HCEC 1CT (cell line): ENCODE measurements around the gene GNAQ.

ENCODE experiments used
- DNase-seq: peaks from one replicate; pipeline ENCODE4 v3.0.0-alpha.2; 2017

Gene GNAQ

DNA sequence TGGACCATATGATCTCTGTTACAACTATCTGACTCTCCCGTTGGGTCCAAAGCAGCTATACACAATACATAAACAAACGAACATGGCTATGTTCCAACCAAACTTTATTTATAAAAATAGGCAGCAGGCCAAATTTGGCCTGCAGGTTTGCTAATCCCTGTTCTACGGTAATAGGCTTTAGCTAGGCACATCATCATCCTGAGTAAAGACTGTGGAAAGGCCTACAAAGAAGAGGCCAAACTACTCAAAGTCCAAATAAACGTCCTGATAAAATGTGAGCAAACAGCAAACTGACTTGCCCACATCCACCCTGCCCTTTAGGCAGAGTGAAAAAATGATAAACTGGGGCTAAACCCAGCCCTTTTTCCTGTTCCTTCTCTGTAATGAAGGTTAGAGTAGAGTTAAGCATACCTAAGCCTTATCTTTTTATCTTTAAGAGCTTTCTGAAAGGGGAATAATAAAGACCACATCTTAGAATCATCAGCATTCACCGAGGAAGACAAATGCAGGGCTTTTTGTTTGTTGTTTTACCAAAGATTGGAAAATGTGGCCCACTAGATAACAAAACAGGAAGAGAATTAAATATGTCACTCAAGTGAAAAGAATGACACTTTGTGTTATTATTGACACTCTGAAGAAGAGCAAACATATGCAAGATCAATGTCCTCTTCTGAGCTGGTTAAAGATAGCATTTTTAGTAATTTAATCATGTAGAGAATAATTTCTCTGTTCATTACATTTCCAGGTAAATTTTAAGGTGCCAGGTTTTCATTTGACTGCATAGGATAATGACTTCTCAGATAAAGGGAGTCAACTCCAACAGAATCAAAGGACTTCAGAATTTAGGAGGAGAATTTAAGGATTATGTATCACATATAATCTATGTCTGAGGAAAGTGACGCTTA is 223.5 kb downstream of the GNAQ start:
- no peak for DNase-seq

DNA sequence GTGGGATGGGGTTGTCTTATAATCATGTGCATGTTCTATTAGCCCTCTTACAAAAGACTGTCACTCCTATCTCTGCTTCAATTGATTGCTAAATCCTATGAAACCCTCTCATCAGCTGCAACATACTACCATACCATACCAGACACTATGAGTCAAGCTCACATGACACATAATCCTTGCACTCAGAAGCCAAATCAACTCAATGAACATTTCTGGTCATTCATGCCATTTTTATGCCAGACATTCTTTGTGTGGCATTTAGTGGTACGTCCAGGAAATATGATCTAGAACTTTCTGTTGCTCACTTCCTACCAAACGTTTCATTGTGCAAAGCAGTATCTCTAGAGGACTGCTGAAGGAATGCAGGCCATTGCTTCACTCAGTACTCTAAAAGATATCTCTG is 224.3 kb downstream of the GNAQ start:
- DNase-seq: peak; percentile 93

DNA sequence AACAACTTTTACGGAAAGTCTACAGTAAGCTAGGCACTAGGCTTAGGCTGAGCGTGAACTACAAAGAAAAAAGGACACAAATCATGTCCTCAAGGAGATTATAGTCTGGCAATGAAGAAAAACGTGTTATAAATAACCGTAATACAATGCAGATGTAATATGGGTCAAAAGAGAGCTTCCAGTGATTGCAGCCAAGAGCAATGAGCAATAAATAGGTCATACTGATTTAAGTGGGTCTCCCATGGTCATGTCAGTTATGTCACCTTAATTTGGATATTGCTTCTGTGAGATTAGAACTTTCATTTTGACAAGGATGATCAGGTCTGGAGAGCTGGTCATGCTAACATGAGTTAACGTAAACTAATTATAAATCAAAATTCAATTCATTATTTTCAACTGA is 224.9 kb downstream of the GNAQ start:
- no peak for DNase-seq

DNA sequence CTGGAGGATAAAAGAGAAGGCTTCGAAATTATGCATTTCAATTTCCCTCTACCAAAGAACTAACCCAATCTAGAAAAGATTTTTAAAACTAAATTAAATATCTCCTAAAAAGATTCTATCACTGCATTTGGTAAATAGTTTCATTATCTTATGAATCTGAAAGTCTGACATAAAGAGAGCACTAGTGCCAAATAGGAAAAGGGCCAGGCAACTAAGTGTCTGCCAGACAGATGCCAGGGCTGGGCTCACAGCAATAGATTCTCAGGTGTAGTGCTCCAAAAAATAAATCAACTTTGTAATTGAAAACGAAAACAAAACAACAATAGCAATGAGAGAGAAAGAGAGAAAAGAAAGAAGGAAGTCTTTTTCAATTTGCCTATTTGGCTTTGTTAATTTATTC is 225.8 kb downstream of the GNAQ start:
- no peak for DNase-seq

DNA sequence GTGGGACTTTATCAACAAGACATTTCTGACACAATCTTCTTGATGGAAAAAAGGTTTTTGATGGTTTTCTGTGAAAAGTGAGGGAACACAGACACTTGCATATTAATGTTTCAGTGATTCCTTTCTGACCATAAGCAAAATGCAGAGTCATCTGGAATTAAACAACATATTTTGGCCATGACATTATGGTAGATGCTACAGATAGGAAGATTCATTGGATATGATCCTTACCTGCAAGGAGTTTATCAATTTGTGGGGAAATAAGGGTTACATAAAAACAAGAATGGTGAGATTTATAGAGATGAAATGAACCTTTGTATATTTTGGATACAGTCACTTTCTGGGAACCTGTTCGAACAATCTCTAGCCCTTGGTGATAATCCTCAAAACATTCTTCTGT is 228.2 kb downstream of the GNAQ start:
- DNase-seq: no peak

DNA sequence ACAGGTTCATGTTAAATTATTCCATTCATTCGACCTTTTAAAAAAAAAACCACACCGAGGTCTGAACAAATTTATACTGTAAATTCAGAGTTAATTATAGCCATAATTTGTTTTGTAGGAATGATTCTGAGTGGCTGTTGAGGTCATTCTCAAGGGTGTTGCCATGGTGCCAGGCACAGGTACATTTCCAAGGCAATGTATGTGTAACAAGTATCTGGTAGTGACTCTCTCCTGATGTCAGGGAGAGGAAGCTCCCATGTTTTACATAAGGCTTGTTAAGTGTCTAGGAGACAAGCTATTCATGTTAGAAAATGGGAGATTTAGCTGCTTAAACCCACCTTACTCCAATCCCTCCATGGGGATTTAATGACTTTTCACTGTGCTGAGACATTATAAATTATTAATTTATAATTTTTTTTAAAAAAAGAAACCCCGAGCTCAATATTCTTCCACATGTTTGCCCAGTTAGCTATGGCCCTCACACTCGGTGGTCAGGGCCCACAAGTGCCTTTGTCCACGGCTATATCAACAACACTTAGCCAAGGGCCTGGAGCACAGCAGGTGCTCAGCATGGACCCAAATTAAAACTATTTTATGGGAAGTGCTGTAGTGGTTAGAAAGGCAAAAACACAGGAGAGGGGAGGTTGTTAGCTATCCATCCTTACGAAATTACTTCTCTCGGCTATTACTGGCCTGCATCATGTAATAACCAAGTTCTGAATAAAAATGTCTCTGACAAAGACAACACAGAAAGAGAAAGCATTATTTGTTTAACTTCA is 228.9 kb downstream of the GNAQ start:
- no peak for DNase-seq

DNA sequence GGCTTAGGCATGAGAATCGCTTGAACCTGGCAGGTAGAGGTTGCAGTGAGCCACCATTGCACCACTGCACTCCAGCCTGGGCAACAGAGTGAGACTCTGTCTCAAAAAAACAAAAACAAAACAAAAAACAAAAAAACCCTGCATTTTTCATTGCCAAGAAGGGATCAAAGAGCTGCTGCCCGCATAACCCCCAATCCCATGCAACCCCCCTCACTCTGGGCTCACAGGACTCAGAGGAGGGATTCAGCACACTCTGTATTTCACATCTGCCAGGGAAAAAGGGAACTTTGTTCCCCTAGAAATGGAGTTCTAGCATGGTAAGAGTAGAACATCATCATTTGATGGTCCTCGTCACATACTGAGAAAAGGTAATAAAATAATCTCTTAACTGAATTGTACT is 229.5 kb downstream of the GNAQ start:
- no peak for DNase-seq

DNA sequence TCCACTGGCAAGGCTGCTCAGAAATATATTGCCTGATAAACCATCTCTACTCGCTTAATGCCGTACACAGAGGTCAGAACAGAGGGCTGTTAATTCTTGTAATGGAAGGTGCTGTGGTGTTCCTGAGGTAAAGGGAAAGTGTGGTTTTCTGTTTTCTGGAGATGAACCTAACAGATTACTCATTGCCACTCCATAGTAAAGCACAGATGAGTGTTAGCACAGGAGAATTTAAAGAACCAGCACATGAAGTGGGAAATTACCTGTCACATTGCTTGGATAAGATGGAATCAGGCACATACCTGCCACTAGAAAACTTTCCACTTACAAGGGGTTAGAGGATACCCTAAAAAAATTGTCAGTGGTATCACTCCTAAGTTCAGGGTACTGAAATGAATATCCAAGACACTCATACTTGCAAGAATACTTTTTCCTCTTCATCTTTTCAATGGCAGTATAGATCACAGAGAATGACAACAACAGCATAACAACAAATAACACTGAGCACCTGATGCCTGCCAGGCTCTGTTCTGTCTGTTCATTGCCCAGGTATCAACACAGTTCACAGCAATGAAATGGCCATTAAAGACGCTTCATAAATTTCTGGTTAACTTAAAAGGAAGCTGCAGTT is 230.6 kb downstream of the GNAQ start:
- DNase-seq: no peak

DNA sequence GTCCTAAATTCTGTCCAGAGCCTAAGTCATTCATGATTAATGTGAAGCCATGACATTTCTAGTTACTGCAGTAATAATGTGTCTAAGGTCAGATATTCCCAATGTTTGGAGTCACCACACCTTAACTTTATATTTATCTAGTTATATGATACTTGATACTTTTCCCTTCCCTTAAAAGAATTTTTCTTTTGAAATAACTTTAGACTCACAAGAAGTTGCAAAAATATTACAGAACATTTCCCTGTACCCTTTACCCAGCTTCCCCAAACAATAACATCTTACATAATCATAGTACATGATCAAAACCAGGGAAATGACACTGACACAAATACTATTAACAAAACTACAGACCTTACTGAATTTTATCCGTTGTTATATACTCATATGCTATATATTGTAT is 233.5 kb downstream of the GNAQ start:
- no peak for DNase-seq

DNA sequence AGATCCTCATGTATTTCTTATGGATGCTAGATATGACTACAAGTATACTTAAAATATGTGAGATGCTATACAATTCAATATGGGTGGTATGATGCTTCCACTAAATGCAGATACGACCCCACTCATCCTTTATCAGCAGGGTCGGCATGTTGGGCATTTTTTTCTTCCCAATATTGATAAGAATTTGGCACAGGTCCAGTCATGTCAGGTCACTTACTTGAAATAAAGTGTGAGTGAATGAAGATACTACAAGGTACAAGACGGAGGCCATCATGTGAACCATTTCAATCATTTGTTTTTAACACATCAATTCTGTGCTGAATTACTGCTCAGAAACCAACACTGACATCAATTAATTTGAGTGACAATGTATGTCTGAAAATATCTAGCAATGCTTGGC is 236.6 kb downstream of the GNAQ start:
- no peak for DNase-seq

DNA sequence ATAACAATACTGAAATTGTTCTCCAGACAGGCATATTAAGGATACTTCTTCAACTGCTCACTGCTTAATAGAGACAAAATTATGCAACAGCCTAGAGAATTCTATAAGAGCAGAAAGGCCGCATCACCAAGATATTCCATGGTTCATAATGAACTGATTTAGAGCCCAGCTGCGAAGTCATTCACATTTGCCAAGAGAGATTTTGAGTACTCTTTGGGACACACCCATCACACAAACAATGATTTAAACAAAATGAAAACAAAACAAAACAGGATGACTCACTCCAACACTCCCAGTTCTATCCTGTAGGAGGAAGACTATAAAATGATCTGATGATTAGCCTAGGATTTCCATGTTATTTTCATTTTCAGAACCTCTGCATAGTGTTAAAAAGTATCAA is 237.8 kb downstream of the GNAQ start:
- DNase-seq: peak; percentile 53

DNA sequence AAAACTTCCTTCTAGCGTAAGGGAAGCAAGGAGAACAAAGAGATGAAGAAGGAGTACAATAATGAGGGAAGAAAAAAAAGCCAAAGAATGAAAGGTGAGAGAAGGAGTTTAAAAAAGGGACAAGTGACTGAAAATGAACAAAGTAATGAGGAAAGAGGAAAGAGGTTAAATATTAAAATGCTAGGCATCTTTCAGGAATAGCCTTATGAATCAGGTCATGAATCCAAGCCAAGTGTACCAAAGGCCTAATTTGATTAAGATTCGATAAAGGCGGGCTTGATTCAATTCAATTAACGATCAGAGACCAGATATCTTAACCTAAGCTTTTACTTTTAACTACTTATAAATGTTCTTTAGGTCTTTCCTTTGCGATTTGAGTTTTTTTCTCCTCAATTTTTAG is 241.7 kb downstream of the GNAQ start:
- no peak for DNase-seq

DNA sequence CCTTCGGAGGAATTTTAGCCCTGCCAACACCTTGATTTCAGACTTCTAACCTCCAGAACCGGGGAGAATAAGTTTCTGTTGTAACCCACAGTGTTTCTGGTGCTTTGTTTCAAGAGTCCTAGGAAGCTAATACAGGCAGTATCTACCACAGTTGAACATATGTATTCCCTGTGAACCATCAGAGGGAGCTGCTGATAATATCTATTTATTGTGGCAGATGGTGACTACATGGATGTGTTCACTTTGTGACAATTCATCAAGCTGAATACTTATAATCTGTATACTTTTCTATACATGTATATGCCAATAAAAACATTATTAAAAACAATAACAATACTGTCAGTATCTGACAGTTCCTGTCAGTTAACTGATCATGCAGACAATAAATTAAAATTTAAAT is 246.3 kb downstream of the GNAQ start:
- no peak for DNase-seq

DNA sequence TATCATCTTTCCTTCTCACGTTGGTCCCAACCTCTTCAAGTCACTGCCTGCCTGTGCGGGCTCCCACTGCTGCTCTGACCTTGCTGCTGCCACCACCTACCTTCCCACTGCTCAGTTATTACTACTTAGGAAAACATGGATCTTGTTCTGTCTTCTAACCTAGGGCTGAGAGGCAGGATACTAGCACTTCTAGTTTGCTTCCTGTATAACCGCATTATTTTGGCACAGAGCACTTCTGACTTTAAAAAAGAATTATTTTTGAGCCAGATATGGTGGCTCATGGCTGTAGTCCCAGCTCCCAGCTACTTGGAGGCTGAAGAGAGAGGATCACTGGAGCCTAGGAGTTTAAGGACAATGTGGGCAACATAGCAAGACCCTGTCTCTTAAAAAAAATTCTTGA is 248.1 kb downstream of the GNAQ start:
- DNase-seq: no peak

DNA sequence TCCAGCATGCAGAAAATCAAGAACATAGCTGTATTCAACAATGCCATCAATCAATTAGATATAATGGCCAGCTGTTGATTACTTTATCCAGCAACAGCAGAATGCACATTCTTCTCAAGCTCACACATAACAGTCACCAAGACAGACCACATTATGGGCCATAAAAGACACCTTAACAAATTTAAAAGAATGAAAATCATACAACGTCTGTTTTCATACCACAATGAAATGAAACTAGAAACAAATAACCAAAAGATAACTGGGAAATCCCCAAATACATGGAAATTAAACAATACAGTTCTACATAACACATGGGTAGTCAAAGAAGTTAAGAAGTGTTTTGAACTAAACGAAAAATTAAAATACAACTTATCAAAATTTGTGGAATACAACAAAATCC is 252.6 kb downstream of the GNAQ start:
- DNase-seq: no peak

DNA sequence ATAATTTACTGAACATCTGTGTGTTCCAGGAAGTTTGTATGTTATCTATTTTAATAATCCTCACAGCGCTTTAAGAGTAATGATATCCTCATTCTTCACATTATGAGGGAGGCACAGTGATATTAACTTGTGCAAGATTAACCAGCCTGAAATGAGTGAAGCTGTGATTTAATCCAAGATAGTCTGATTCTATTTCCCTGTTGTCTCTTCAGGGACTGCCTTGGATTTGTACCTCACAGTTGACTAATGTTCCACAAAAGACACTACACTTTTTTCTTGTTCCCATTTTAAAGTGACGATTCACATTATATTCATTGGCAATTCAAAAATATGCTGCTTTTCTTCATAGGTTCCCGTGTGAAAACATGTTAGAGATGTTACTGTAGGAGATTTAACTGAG is 258.2 kb downstream of the GNAQ start:
- DNase-seq: no peak

DNA sequence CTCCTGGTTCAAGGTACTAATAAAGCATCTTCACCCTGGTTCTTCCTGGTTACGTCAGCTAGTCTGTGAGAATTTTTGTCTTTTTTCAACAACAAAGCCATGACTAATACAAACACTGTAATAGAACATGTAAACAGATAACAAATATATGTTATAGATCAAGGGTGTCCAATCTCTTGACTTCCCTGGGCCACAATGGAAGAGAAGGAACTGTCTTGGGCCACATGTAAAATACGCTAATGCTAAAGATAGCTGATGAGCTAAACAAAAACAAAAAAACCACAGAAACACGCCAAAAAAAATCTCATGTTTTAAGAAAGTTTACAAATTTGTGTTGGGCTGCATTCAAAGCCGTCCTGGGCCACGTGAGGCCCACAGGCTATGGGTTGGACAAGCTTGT is 259.0 kb downstream of the GNAQ start:
- no peak for DNase-seq

DNA sequence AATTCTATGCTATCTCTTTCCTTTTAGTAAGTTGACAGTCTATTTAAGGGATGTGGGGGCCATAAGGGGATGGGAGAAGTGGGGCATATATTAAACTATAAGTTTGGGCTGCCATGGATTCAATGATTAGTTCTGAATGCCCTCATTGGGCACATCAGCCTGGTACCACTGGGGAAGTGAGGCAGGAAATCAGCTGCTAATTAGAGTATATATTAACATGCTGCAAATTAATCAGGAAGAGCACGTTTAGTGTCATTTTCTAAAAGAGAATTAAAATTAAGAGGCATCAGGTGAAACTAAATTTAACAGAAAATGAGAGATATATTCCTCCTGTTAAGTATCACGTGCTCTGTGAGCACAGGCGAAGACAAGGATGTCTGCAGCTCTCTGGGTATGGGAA is 260.4 kb downstream of the GNAQ start:
- no peak for DNase-seq

DNA sequence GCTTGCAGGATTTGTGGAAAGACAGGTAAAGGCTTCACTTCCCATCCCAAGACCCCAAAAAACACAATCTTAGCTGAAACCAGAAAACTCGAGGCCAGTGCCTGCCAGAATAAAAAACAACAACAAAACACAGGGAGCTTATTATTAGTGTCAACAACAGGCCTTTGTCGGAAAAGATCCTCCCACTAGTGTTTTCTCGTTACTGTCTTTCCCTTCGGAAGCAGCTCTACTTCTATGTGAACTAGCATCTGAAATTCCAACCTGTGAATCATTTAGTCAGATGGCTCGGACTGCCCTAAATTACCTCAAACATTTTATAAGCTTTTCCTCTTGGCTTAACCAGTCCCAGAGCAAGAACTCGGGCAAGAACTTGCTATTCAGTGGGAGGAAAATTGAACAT is 261.3 kb downstream of the GNAQ start:
- DNase-seq: no peak

DNA sequence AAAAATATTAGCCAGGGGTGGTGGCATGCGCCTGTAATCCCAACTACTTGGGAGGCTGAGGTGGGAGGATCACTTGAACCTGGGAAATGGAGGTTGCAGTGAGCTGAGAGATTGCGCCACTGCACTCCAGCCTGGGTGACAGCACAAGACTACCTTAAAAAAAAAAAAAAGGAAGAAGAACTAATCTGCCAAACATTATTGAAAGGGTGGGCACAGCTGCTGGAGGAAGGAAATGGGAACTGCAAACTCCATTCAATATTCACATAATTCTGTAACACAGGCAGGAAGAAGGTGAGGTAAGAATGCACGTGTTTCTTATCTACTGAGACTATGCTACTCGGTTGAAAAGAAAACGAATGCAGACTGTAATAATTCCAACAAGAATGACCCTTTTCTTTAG is 262.4 kb downstream of the GNAQ start:
- no peak for DNase-seq

DNA sequence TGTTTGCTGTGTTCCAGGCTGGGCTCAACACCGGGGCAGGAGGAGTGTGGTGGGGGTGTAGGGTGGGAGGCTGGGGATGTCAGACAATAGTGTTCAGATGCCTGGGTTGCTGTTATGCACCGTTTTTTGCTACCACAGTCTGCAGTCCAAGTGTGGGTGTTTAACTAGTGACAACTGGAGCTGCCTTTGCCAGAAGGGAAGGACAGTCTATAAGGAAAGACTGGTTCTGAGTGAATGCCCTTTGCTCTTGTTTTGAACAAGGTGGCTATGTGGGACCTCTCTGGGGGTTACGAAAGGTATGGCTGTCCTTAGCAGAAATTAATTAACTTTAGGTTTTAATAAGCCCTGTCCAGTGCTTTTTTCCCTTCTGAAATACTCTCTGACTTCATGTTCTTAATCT is 265.0 kb downstream of the GNAQ start:
- DNase-seq: no peak

DNA sequence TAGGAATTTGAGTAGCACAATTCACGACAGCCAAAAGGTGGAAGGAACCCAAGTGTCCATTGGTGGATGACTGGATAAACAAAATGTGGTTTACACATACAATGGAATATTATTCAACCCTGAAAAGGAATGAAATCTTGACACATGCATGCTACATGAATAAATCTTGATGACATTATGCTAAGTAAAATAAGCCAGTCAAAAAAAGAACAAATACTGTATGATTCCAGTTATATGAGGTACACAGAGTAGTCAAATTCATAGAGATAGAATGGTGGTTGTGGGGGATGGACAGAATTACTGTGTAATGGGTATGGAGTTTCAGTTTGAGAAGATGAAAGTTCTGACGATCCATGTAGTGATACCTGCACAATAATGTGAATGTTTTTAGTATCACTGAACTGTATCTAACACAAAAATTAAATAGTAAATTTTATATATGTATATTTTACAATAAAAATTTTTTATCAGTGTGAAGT is 265.8 kb downstream of the GNAQ start:
- no peak for DNase-seq

DNA sequence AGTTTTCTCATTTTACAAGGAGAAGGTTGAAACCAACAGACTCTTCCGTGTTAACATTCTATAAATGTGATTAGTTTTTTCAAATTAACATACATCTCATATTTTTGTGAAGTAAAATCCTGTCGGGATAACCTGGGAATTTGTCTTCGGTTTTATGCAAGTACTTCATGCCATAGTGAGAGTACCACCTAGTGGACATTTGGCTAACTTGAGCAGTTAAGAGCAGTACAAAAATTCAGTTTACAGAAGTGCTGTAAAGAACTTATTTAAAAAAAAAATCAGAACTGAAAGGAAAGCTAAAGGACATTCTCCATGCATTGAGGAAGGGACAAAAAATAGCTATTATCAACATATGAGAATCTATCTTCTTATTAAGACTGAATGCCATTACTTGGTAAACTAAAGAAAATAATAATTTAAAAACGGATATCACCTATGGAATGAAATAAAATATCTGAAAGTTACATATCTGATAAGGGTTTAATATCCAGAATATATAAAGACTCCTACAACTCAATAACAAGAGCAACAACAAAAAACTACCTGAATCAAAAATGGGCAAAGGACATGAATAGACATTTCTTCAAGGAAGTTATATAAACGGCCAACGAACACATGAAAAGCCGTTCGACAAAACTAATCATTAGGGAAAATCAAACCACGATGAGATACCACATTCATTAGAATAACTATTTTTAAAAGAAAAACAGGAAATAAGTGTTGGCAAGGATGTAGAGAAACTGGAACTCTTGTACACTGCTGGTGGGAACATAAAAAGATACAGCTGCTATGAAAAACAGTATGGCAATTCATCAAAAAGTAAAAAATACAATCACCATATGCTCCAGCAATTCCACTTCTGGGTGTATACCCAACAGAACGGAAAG is 266.5 kb downstream of the GNAQ start:
- DNase-seq: peak; percentile 62
